Activated B cell treated with CpG ODN at 0.5 μM for 24 hours (primary cell): ENCODE measurements around the gene ATP9A. TPM values are rescaled to one million over a fixed set of nuclear protein-coding genes. Genes with fewer than 3 reads are reported as not detected.

Experiments
- ATAC-seq: fragments of 200-7000 bp; cut with Tn5 transposase; one replicate; pipeline ENCODE4 v1.10.0; 2021; ENCODE audit warnings: low read depth, mild to moderate bottlenecking, moderate library complexity
- CTCF ChIA-PET: fragments of 350-600 bp; sonication (Branson Sonifier 250); formaldehyde crosslinking; loops from one replicate; lab custom pipeline; 2021; ENCODE audit warnings: antibody characterized with exemption; lab: Charles Lee
- POLR2A ChIA-PET: fragments of 350-600 bp; sonication (Branson Sonifier 250); formaldehyde crosslinking; loops from one replicate; lab custom pipeline; 2021; ENCODE audit warnings: antibody characterized with exemption; lab: Charles Lee
- DNase-seq: peaks from one replicate; pipeline ENCODE4 v3.0.0; 2022
- H3K27ac Mint-ChIP-seq: one replicate; pipeline ENCODE4 v1.8.0; 2020; ENCODE audit warnings: mixed read lengths
- H3K27me3 Mint-ChIP-seq: one replicate; pipeline ENCODE4 v1.8.0; 2021; ENCODE audit warnings: mixed read lengths
- H3K36me3 Mint-ChIP-seq: one replicate; pipeline ENCODE4 v1.8.0; 2021; ENCODE audit warnings: low read depth, mixed read lengths
- H3K4me1 Mint-ChIP-seq: one replicate; pipeline ENCODE4 v1.8.0; 2021; ENCODE audit warnings: mixed read lengths
- H3K4me3 Mint-ChIP-seq: one replicate; pipeline ENCODE4 v1.8.0; 2020; ENCODE audit warnings: mild to moderate bottlenecking, mixed read lengths
- H3K9me3 Mint-ChIP-seq: one replicate; pipeline ENCODE4 v1.8.0; 2020; ENCODE audit warnings: mixed read lengths
- CTCF ChIP-seq: fragments of 200-600 bp; IDR thresholded peaks from one replicate; pipeline ENCODE4 v1.8.0; 2022; ENCODE audit warnings: antibody characterized with exemption, mild to moderate bottlenecking
- intact Hi-C: fragments of 100-400 bp; cut with micrococcal nuclease; formaldehyde crosslinking; loops from one replicate; pipeline ENCODE4 v1.15.1; 2024
- total RNA-seq: library from RNA; stranded (reverse); gene quantifications from 2 replicates; pipeline ENCODE4 v1.2.3, GENCODE V29; 2022

ATP9A gene
- total RNA-seq, 1 donor from 2014 or later, result 0.07 TPM

GRCh38 chr20:51623255-51623654 is 144.9 kb downstream of the ATP9A start:
- POLR2A ChIA-PET, result interaction anchor here (0.6 kb wide), 1 partner anchor 234 kb away, joined by 3 read pairs; no protein-coding TSS in a partner anchor
- H3K36me3 Mint-ChIP-seq, result no peaks in the 10 kb centered on the region
- no peaks in the 10 kb centered on the region for H3K9me3 Mint-ChIP-seq
- DNase-seq (no peak), ATAC-seq (no peak)
- CTCF ChIA-PET, result interaction anchor here (0.8 to 3.6 kb wide), 7 partner anchors 17 to 642 kb away, joined by 4 to 36 read pairs (median 5); no protein-coding TSS in a partner anchor
- TF ChIP-seq CTCF, result no peak
- H3K27ac Mint-ChIP-seq, result no peak overlapping the region
- peaks cover 16% of the 10 kb centered on the region for H3K27me3 Mint-ChIP-seq
- H3K4me3 Mint-ChIP-seq, result no peak overlapping the region
- H3K4me1 Mint-ChIP-seq, result peaks cover 2% of the 10 kb centered on the region
- intact Hi-C loops, result loop anchor here (10.0 kb wide), 1 partner anchor 398 kb away; no protein-coding TSS in a partner anchor

GRCh38 chr20:51622004-51622874 is 146.0 kb downstream of the ATP9A start:
- TF ChIP-seq CTCF, result no peak
- intact Hi-C loops, result loop anchor here (10.0 kb wide), 1 partner anchor 397 kb away; no protein-coding TSS in a partner anchor
- peaks cover 12% of the 10 kb centered on the region for H3K27me3 Mint-ChIP-seq
- no peak overlapping the region for H3K4me3 Mint-ChIP-seq
- ChIA-PET POLR2A (interaction anchor here (0.6 kb wide), 1 partner anchor 14 kb away, joined by 3 read pairs; no protein-coding TSS in a partner anchor), CTCF (interaction anchor here (0.6 to 3.6 kb wide), 6 partner anchors 10 to 641 kb away, joined by 3 to 36 read pairs (median 4); no protein-coding TSS in a partner anchor)
- no peaks in the 10 kb centered on the region for H3K9me3 Mint-ChIP-seq
- peaks cover 2% of the 10 kb centered on the region for H3K4me1 Mint-ChIP-seq
- H3K36me3 Mint-ChIP-seq, result no peaks in the 10 kb centered on the region
- no peak for DNase-seq
- H3K27ac Mint-ChIP-seq, result no peak overlapping the region
- ATAC-seq, result no peak

- CTCF ChIA-PET, result interaction anchor here (0.9 to 1.6 kb wide), 4 partner anchors 25 to 633 kb away, joined by 3 to 6 read pairs (median 4); no protein-coding TSS in a partner anchor
- Mint-ChIP-seq H3K9me3 (no peaks in the 10 kb centered on the region), H3K27me3 (peaks cover 7% of the 10 kb centered on the region), H3K36me3 (no peaks in the 10 kb centered on the region), H3K27ac (no peak overlapping the region), H3K4me1 (peaks cover 2% of the 10 kb centered on the region), H3K4me3 (no peak overlapping the region)
- POLR2A ChIA-PET, result interaction anchor here (0.6 to 0.7 kb wide), 2 partner anchors 55 to 462 kb away, joined by 3 read pairs; no protein-coding TSS in a partner anchor
- intact Hi-C loops, result loop anchor here (10.0 kb wide), 1 partner anchor 396 kb away; no protein-coding TSS in a partner anchor
- ATAC-seq (no peak), DNase-seq (no peak)
- no peak for TF ChIP-seq CTCF
Measured at GRCh38 chr20:51620432-51620831, 147.8 kb downstream of the ATP9A start.

GRCh38 chr20:51616060-51616459 is 152.1 kb downstream of the ATP9A start:
- ChIA-PET CTCF (no interaction called here), POLR2A (interaction anchor here (0.6 kb wide), 1 partner anchor 23 kb away, joined by 3 read pairs; no protein-coding TSS in a partner anchor)
- Mint-ChIP-seq H3K27ac (no peak overlapping the region), H3K4me1 (peaks cover 2% of the 10 kb centered on the region), H3K9me3 (no peaks in the 10 kb centered on the region), H3K4me3 (no peak overlapping the region), H3K36me3 (no peaks in the 10 kb centered on the region), H3K27me3 (peaks cover 12% of the 10 kb centered on the region)
- no peak for TF ChIP-seq CTCF
- ATAC-seq, result no peak
- no peak for DNase-seq
- intact Hi-C loops, result no loop called here

GRCh38 chr20:51614687-51615086 is 153.5 kb downstream of the ATP9A start:
- ChIA-PET POLR2A (no interaction called here), CTCF (interaction anchor here (1.6 kb wide), 1 partner anchor 627 kb away, joined by 4 read pairs; no protein-coding TSS in a partner anchor)
- Mint-ChIP-seq H3K27me3 (peaks cover 18% of the 10 kb centered on the region), H3K9me3 (no peaks in the 10 kb centered on the region), H3K27ac (no peak overlapping the region), H3K36me3 (no peaks in the 10 kb centered on the region), H3K4me1 (no peaks in the 10 kb centered on the region), H3K4me3 (no peak overlapping the region)
- ATAC-seq (no peak), DNase-seq (no peak)
- no peak for TF ChIP-seq CTCF
- intact Hi-C loops, result no loop called here
